Peyer's patch (tissue), 4 donors: Measurements from ENCODE around the gene BACH2. TPM values are rescaled to one million over a fixed set of nuclear protein-coding genes. Genes with fewer than 3 reads are reported as not detected.
"Not testable (repeated sequence)": the region's sequence is repeated elsewhere in the genome, so short reads cannot be mapped to it uniquely, and the experiment has no call there.

Experiments used
- DNase-seq, 3 donors: peaks; one replicate each; pipeline ENCODE4 v3.0.0-alpha.2; 2017 to 2019
- H3K27ac ChIP-seq, 4 donors: fragments of 200-600 bp; sonication (generic); one replicate each; pipeline ENCODE4 v1.5.1; 2016 to 2019
- H3K27me3 ChIP-seq, 2 donors: fragments of 200-600 bp; sonication (generic); one replicate each; pipeline ENCODE4 v1.5.1; 2019
- H3K36me3 ChIP-seq, 3 donors: fragments of 200-600 bp; sonication (generic); one replicate each; pipeline ENCODE4 v1.5.1; 2016 to 2019
- H3K4me1 ChIP-seq, 4 donors: fragments of 200-600 bp; sonication (generic); one replicate each; pipeline ENCODE4 v1.5.1; 2016 to 2019
- H3K4me3 ChIP-seq, 4 donors: fragments of 200-600 bp; sonication (generic); 1 replicate in 3 of 4; 2 replicates in 1 of 4; pipeline ENCODE4 v1.5.1; 2016 to 2019; ENCODE audit warnings: mild to moderate bottlenecking in 1 of 4
- H3K9me3 ChIP-seq, 4 donors: fragments of 200-600 bp; sonication (generic); one replicate each; pipeline ENCODE4 v1.5.1; 2016 to 2019; ENCODE audit warnings: mild to moderate bottlenecking in 1 of 4
- CTCF ChIP-seq, 6 experiments: fragments of 450-650 bp in 4 of 6; fragments of 200-600 bp in 2 of 6; sonication (generic) in 1 of 6; IDR thresholded peaks; one replicate each; pipeline ENCODE4 v1.5.1; 2017 to 2019; ENCODE audit warnings: antibody characterized with exemption in 6 of 6, mild to moderate bottlenecking in 3 of 6, moderate library complexity in 1 of 6
- POLR2A ChIP-seq, 2 donors: fragments of 450-650 bp; IDR thresholded peaks; one replicate each; pipeline ENCODE4 v1.5.1; 2017; ENCODE audit warnings: antibody characterized with exemption in 2 of 2, mild to moderate bottlenecking in 2 of 2, moderate library complexity in 2 of 2
- total RNA-seq, 4 donors: library from RNA; depleted of rRNA; stranded (reverse); fragments of >200 nt; gene quantifications; one replicate each; pipeline ENCODE4 v1.1.0, GENCODE V29; 2016

BACH2 gene
- total RNA-seq, 4 donors from 2014 or later: 0.18 to 26.4 (median 8.2) TPM

GRCh38 chr6:90062051-90062450 is 234.6 kb downstream of the BACH2 start:
- Histone ChIP-seq H3K4me1 (no peaks in the 10 kb centered on the region), H3K9me3 (no peaks in the 10 kb centered on the region), H3K36me3 (no peaks in the 10 kb centered on the region), H3K27me3 (no peaks in the 10 kb centered on the region), H3K4me3 (no peak overlapping the region), H3K27ac (no peak overlapping the region)
- no peak for DNase-seq
- TF ChIP-seq POLR2A (IDR thresholded peaks at IDR 0.05) (no peak), CTCF (IDR thresholded peaks at IDR 0.05) (no peak)

GRCh38 chr6:90059178-90059577 is 237.5 kb downstream of the BACH2 start:
- not testable (repeated sequence) for H3K27me3 ChIP-seq, H3K9me3 ChIP-seq, DNase-seq, H3K36me3 ChIP-seq, H3K4me3 ChIP-seq, H3K4me1 ChIP-seq, H3K27ac ChIP-seq

GRCh38 chr6:90055924-90056323 is 240.7 kb downstream of the BACH2 start:
- DNase-seq, H3K9me3 ChIP-seq, H3K4me1 ChIP-seq, H3K36me3 ChIP-seq, H3K27me3 ChIP-seq, H3K27ac ChIP-seq, H3K4me3 ChIP-seq: not testable (repeated sequence)

- H3K4me3 ChIP-seq, H3K4me1 ChIP-seq, H3K27ac ChIP-seq, H3K9me3 ChIP-seq, H3K36me3 ChIP-seq, H3K27me3 ChIP-seq, DNase-seq: not testable (repeated sequence)
These were observed 242.4 kb downstream of the BACH2 start for GRCh38 chr6:90054193-90054592.

GRCh38 chr6:90053614-90054013 is 243.0 kb downstream of the BACH2 start:
- Histone ChIP-seq H3K4me3 (no peak overlapping the region), H3K4me1 (no peaks in the 10 kb centered on the region), H3K9me3 (no peaks in the 10 kb centered on the region), H3K36me3 (no peaks in the 10 kb centered on the region), H3K27me3 (no peaks in the 10 kb centered on the region), H3K27ac (no peak overlapping the region)
- TF ChIP-seq CTCF (IDR thresholded peaks at IDR 0.05) (no peak), POLR2A (IDR thresholded peaks at IDR 0.05) (no peak)
- no peak for DNase-seq

DNA sequence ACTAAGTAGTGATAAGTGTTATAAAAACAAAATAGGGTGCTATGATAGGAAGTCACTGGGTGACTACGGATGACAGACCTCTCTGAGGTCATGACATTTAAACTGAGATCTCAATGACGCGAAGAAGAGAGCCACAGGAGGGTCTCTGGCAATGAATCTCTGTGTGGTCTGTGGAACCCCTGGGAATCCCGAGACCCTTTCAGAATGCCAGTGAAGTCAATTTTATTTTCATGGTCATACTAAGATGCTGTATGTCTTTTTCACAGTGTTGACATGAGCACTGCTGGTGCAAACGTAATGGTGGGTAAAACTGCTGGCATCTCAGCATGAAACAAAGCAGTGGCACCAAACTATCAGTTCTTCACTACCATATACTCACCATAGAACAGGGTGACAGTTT is 247.3 kb downstream of the BACH2 start:
- Histone ChIP-seq H3K36me3 (no peaks in the 10 kb centered on the region), H3K4me3 (no peak overlapping the region), H3K9me3 (no peaks in the 10 kb centered on the region), H3K27me3 (no peaks in the 10 kb centered on the region), H3K27ac (no peak overlapping the region), H3K4me1 (peaks cover 0 to 8% (median 0%) of the 10 kb centered on the region in 4 donors)
- TF ChIP-seq CTCF (IDR thresholded peaks at IDR 0.05) (no peak), POLR2A (IDR thresholded peaks at IDR 0.05) (no peak)
- DNase-seq: no peak

DNA sequence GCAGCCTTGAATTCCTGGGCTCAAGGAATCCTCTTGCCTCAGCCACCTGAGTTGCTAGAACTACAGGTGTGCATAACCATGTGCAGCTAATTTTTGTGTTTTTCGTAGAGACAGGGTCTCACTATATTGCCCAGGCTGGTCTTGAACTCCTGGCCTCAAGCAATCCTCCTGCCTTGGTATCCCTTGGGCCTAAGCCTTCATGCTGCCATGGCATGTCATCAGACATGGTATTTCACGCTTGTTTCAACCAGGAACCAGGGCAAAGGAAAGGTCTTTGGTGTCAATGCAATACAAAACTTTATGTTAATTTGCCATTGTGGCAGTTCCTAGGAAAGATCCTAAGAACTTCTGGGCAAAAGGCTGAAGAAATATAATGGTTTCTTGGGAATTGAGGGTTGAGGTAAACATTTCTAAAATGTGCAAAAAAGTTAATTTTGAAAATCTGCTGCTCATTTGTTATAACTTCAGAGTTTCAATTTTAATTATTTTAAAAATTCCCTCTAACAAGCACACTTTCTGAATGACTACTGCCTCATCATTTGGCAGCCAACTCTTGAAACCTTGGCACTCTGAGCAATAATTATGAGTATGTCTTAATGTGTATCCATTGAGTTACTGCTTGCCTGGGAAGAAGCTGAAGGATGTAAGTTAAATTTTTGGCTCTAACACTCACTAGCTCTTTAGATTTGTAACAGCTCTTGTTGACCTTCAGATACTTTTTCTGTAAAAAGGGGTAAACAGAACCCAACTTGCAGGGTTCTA is 248.3 kb downstream of the BACH2 start:
- no peak overlapping the region for H3K4me3 ChIP-seq

GRCh38 chr6:90045535-90045934 is 251.1 kb downstream of the BACH2 start:
- TF ChIP-seq POLR2A (IDR thresholded peaks at IDR 0.05) (no peak), CTCF (IDR thresholded peaks at IDR 0.05) (no peak)
- no peak for DNase-seq
- Histone ChIP-seq H3K27ac (no peak overlapping the region), H3K36me3 (no peaks in the 10 kb centered on the region), H3K4me1 (peaks cover 0 to 8% (median 0%) of the 10 kb centered on the region in 4 donors), H3K4me3 (no peak overlapping the region), H3K9me3 (no peaks in the 10 kb centered on the region), H3K27me3 (no peaks in the 10 kb centered on the region)

More for the DNA sequence above, 248.3 kb downstream of the BACH2 start:
- Histone ChIP-seq H3K27ac (no peak overlapping the region), H3K36me3 (no peaks in the 10 kb centered on the region), H3K27me3 (no peaks in the 10 kb centered on the region), H3K4me1 (peaks cover 0 to 8% (median 0%) of the 10 kb centered on the region in 4 donors), H3K9me3 (no peaks in the 10 kb centered on the region)
- no peak for DNase-seq
- TF ChIP-seq POLR2A (IDR thresholded peaks at IDR 0.05): no peak
